Measurements from ENCODE around the gene PLEKHG1.

The PLEKHG1 gene

GRCh38 chr6:150635906-150636514, 36.3 kb downstream of the PLEKHG1 start:
- DNase-seq (ENCODE audit: low read depth), result no peak
- no peak overlapping the region for H3K4me3 ChIP-seq (ENCODE audit: low read depth, low read length)
- TF ChIP-seq, protein P1, sequence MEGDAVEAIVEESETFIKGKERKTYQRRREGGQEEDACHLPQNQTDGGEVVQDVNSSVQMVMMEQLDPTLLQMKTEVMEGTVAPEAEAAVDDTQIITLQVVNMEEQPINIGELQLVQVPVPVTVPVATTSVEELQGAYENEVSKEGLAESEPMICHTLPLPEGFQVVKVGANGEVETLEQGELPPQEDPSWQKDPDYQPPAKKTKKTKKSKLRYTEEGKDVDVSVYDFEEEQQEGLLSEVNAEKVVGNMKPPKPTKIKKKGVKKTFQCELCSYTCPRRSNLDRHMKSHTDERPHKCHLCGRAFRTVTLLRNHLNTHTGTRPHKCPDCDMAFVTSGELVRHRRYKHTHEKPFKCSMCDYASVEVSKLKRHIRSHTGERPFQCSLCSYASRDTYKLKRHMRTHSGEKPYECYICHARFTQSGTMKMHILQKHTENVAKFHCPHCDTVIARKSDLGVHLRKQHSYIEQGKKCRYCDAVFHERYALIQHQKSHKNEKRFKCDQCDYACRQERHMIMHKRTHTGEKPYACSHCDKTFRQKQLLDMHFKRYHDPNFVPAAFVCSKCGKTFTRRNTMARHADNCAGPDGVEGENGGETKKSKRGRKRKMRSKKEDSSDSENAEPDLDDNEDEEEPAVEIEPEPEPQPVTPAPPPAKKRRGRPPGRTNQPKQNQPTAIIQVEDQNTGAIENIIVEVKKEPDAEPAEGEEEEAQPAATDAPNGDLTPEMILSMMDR (conservative IDR thresholded peaks at IDR 0.05; ENCODE audit: low read depth, low read length), result no peak

GRCh38 chr6:150636808-150637207, 37.1 kb downstream of the PLEKHG1 start:
- DNase-seq (ENCODE audit: low read depth), result no peak
- TF ChIP-seq, protein P1 (conservative IDR thresholded peaks at IDR 0.05; ENCODE audit: low read depth, low read length), result no peak
- H3K4me3 ChIP-seq (ENCODE audit: low read depth, low read length), result no peak overlapping the region

- H3K4me3 ChIP-seq (ENCODE audit: low read depth, low read length), result no peak overlapping the region
- DNase-seq (ENCODE audit: low read depth), result no peak
- TF ChIP-seq, protein P1 (conservative IDR thresholded peaks at IDR 0.05; ENCODE audit: low read depth, low read length), result no peak
Measured at GRCh38 chr6:150637266-150637665, 37.6 kb downstream of the PLEKHG1 start.

DNA sequence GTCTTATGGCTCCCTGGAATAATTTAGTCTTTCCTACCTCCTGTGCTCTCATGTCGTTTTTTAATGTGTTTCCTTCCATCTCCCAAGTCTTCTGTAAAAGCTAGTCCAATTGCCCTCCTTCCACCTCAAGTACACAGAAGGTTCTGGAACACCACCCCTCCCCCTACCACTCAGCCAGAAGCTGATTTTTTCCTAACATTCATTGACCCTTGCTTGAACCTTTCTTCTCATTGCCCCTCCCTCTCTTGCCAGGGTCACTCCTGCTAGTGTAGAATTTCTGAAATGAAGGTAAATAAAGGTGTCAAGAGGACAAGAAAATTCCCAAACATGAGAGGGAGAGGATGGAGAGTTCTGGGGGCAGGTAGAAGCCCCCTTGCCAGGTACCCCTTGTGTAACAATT, 38.6 kb downstream of the PLEKHG1 start:
- TF ChIP-seq, protein P1 (conservative IDR thresholded peaks at IDR 0.05; ENCODE audit: low read depth, low read length), result no peak
- no peak for DNase-seq (ENCODE audit: low read depth)
- H3K4me3 ChIP-seq (ENCODE audit: low read depth, low read length), result no peak overlapping the region

- no peak for DNase-seq (ENCODE audit: low read depth)
- TF ChIP-seq, protein P1 (conservative IDR thresholded peaks at IDR 0.05; ENCODE audit: low read depth, low read length), result no peak
- H3K4me3 ChIP-seq (ENCODE audit: low read depth, low read length), result no peak overlapping the region
Measured at GRCh38 chr6:150638765-150639164, 39.1 kb downstream of the PLEKHG1 start.

- DNase-seq (ENCODE audit: low read depth), result no peak
- H3K4me3 ChIP-seq (ENCODE audit: low read depth, low read length), result no peak overlapping the region
- TF ChIP-seq, protein P1 (conservative IDR thresholded peaks at IDR 0.05; ENCODE audit: low read depth, low read length), result no peak
Measured at GRCh38 chr6:150639823-150640331, 40.2 kb downstream of the PLEKHG1 start.

DNA sequence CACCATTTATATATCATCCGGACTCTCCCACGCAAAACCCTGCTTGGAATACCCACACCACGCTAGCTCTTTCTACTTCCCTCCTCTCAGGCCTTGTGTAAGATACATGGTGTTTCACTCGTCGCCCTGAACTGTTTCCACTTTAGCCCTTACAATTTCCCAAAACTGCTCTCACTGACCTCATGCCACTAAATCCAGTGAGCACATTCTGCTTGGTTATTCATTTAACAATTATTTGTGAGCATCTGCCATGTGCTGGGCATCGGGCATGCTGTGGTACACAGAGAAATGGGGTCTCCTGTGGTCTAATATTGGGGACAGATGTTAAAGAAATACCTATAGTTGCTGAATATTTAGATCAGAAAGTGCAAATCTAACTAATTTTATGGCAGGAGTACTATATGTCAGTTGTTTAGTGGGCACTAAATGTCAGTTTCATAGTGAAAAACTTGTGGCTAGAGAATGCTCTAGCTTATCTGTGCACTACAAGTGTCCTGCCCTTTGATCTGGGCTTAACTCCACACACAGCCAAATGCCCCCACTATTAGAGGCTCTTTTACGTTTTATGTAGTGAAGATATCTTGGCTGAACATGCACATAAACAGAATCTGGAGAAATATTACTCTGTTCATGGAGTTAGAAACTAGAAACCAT, 41.0 kb downstream of the PLEKHG1 start:
- TF ChIP-seq, protein P1 (conservative IDR thresholded peaks at IDR 0.05; ENCODE audit: low read depth, low read length), result no peak
- DNase-seq (ENCODE audit: low read depth), result no peak
- no peak overlapping the region for H3K4me3 ChIP-seq (ENCODE audit: low read depth, low read length)

All from choroid plexus epithelial cell (primary cell).